PC-3 (cell line): ENCODE results near the gene AREL1.

Source experiments
- EZH2phosphoT487 ChIP-seq: fragments of 300-600 bp; sonication (generic); IDR thresholded peaks from 2 replicates; pipeline ENCODE4 v1.6.1; 2018; ENCODE audit warnings: mild to moderate bottlenecking, antibody characterized with exemption, low read length, borderline replicate concordance
- TF ChIP-seq, protein P1 (sequence below): fragments of 300-600 bp; sonication (generic); conservative IDR thresholded peaks from 2 replicates; pipeline ENCODE4 v1.5.1; 2017; ENCODE audit warnings: antibody characterized with exemption, low read depth, mild to moderate bottlenecking, low read length

DNA sequence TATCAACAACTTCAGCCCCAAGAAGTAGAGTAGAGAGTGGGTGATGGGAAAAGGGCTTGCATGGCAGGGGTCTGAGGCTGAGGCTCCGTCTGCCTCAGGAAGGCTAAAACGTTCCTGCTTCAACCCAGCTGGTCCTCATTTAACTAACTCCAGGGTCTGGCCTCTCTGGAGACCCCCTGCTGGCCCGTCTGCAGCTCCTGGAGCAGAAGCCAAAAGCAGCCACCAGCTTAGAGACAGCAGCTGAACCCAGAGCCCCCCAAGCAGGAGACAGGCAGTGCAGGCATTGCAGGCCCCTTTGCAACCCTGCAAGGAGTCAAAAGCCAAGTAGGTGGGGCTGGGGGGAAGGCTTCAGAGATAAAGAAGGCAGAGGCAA is 75.7 kb downstream of the AREL1 start:
- TF ChIP-seq, protein P1, sequence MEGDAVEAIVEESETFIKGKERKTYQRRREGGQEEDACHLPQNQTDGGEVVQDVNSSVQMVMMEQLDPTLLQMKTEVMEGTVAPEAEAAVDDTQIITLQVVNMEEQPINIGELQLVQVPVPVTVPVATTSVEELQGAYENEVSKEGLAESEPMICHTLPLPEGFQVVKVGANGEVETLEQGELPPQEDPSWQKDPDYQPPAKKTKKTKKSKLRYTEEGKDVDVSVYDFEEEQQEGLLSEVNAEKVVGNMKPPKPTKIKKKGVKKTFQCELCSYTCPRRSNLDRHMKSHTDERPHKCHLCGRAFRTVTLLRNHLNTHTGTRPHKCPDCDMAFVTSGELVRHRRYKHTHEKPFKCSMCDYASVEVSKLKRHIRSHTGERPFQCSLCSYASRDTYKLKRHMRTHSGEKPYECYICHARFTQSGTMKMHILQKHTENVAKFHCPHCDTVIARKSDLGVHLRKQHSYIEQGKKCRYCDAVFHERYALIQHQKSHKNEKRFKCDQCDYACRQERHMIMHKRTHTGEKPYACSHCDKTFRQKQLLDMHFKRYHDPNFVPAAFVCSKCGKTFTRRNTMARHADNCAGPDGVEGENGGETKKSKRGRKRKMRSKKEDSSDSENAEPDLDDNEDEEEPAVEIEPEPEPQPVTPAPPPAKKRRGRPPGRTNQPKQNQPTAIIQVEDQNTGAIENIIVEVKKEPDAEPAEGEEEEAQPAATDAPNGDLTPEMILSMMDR, result no peak
- TF ChIP-seq EZH2phosphoT487, result no peak
